Measurements from ENCODE around the gene CDH5. TPM values are rescaled to one million over a fixed set of nuclear protein-coding genes. Genes with fewer than 3 reads are reported as not detected.

CDH5 gene
- total and polyA plus RNA-seq, 2 of the 8 experiments (the other 6 are each of a cell fraction or from before 2014, with no cell fraction given), result 0.32 TPM

DNA sequence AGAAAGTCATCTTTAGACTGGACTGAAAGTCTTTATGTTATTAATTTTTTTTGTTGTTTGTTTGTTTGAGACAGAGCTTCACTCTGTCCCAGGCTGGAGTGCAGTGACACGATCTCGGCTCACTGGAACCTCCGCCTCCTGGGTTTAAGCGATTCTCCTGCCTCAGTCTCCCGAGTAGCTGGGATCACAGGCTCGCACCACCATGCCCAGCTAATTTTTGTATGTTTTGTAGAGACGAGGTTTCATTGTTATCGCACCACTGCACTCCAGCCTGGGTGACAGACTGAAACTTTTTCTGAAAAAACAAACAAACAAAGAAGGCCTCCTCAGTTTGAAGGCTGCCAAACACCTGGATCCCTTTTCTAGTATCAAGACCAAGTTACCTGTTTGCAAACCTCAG is 65.3 kb downstream of the CDH5 start:
- Histone ChIP-seq H4K5ac (ENCODE audit: insufficient read length, low read depth, low read length) (no peak overlapping the region), H4K8ac (ENCODE audit: extremely low read depth, insufficient read depth, low read length) (no peak overlapping the region), H3K23ac (ENCODE audit: insufficient read length) (no peak overlapping the region), H3K36me3 (ENCODE audit: control insufficient read depth in 2 of 4, insufficient read depth in 4 of 4, low read length in 3 of 4) (no peaks in the 10 kb centered on the region), H2BK12ac (ENCODE audit: low read depth, low read length) (no peak overlapping the region), H3K56ac (replicated peaks; ENCODE audit: insufficient read length, low read depth, low read length) (no peak overlapping the region), H3K79me1 (ENCODE audit: low read depth, low read length) (no peaks in the 10 kb centered on the region), H2BK20ac (ENCODE audit: low read length) (no peak overlapping the region), H3K4me3 (ENCODE audit: extremely low read depth in 1 of 4, insufficient read depth in 2 of 4, low read depth in 3 of 4, low read length in 4 of 4) (no peak overlapping the region), H2BK5ac (ENCODE audit: low read depth, low read length) (no peak overlapping the region), H3K27ac (ENCODE audit: low read depth, low read length) (no peak overlapping the region), H3K4ac (replicated peaks; ENCODE audit: insufficient read length, low read depth, low read length) (no peak overlapping the region), H3K9me3 (ENCODE audit: insufficient read depth in 2 of 2, low read depth in 1 of 2, low read length in 1 of 2) (no peaks in the 10 kb centered on the region), H3K18ac (ENCODE audit: extremely low read depth, low read length) (no peak overlapping the region), H4K91ac (replicated peaks; ENCODE audit: insufficient read length, low read length) (no peak overlapping the region), H2AK5ac (ENCODE audit: low read depth, low read length) (no peak overlapping the region), H4K20me1 (replicated peaks in 1 of 2; ENCODE audit: control insufficient read depth in 1 of 2, insufficient read depth in 2 of 2, low read length in 2 of 2) (peaks cover 4 to 8% of the 10 kb centered on the region in 2 experiments), H3K9ac (replicated peaks in 1 of 4; ENCODE audit: extremely low read depth in 1 of 4, low read depth in 3 of 4, low read length in 3 of 4) (no peak overlapping the region), H3K23me2 (ENCODE audit: low read depth, low read length) (peaks cover 2% of the 10 kb centered on the region; the same call in 1 of the 2 replicates), H3K14ac (ENCODE audit: insufficient read length) (no peak overlapping the region), H3K79me2 (ENCODE audit: control insufficient read depth in 1 of 2, insufficient read depth in 2 of 2, low read length in 2 of 2) (no peaks in the 10 kb centered on the region), H3K4me2 (ENCODE audit: insufficient read depth in 1 of 2, low read depth in 2 of 2, low read length in 2 of 2) (no peak overlapping the region), H2BK15ac (ENCODE audit: low read length) (no peak overlapping the region), H2BK120ac (replicated peaks; ENCODE audit: low read depth, low read length) (no peak overlapping the region), H2AFZ (ENCODE audit: low read length) (no peak overlapping the region), H3K27me3 (replicated peaks in 1 of 4; ENCODE audit: control insufficient read depth in 3 of 4, extremely low read depth in 1 of 4, insufficient read depth in 3 of 4, low read length in 3 of 4) (peaks cover 32 to 40% (median 33%) of the 10 kb centered on the region in 4 experiments), H3K4me1 (replicated peaks in 1 of 4; ENCODE audit: control insufficient read depth in 3 of 4, insufficient read depth in 4 of 4, low read length in 3 of 4) (peaks cover 0 to 25% (median 16%) of the 10 kb centered on the region in 4 experiments; a peak in 6 of 7 replicates)
- WGBS, 2 experiments (ENCODE audit: extremely low coverage in 1 of 2, insufficient coverage in 1 of 2, insufficient read length in 1 of 2, insufficient replicate concordance in 2 of 2, low coverage in 1 of 2, low lambda C conversion rate in 2 of 2, missing lambda C conversion rate in 1 of 2), result 84% methylated on average over 8 of the region's 8 CpGs; no CpG with 5 or more reads in 1 of the 2 experiments
- DNase-seq (ENCODE audit: low read depth in 1 of 2, low spot score in 2 of 2), result no peak
- FAIRE-seq, result no peak
- ChIA-PET POLR2A (ENCODE audit: partially characterized antibody) (interaction anchor here (1.0 kb wide), 1 partner anchor 13 kb away, joined by 3 read pairs; no protein-coding TSS in a partner anchor), CTCF (ENCODE audit: partially characterized antibody) (interaction anchor here (0.7 to 4.1 kb wide), 5 partner anchors 25 to 320 kb away, joined by 3 to 15 read pairs (median 4); no protein-coding TSS in a partner anchor)
- TF ChIP-seq JUN (IDR thresholded peaks at IDR 0.05; ENCODE audit: low read depth, low read length) (no peak), TEAD4 (IDR thresholded peaks at IDR 0.05; ENCODE audit: low read depth, low read length) (no peak), RBBP5 (IDR thresholded peaks at IDR 0.05; ENCODE audit: borderline replicate concordance, low read depth, low read length) (no peak), CEBPB (IDR thresholded peaks at IDR 0.05; ENCODE audit: low read depth, low read length) (no peak), BRCA1 (IDR thresholded peaks at IDR 0.05; ENCODE audit: low read depth, low read length) (no peak), TAF1 (IDR thresholded peaks at IDR 0.05; ENCODE audit: low read depth, low read length) (no peak), EP300 (IDR thresholded peaks at IDR 0.05; ENCODE audit: borderline replicate concordance in 1 of 2, low read depth in 2 of 2, low read length in 2 of 2) (no peak), SP4 (IDR thresholded peaks at IDR 0.05; ENCODE audit: low read length) (no peak), NANOG (IDR thresholded peaks at IDR 0.05; ENCODE audit: insufficient read depth, low read depth, low read length, poor library complexity, severe bottlenecking) (no peak)
